ENCODE measurements around the gene NTM. TPM values are rescaled to one million over a fixed set of nuclear protein-coding genes. Genes with fewer than 3 reads are reported as not detected.

Gene NTM
- polyA plus RNA-seq, 4 donors: 0.94 to 3.1 (median 1.4) TPM; not detected in 1

DNA sequence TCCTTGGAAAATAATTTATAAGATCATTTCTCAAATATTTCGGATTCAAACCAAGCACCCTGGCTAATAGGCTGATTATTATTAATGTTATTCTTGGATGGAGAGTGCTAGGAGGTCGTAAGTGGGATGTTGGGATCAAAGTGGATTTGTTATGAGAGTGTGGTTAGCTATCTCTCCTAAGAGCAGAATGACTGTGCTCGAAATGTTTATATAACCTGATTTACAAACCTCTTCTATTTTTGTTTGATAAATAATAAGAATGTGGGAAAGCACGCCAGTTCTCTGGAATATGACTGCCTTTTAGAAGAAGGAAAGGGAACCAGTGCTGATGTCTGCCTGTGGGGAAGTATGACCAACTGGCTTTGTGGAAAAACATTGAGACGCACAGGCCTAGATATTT is 527.5 kb downstream of the NTM start:
- WGBS, 3 donors: 60 to 61% (median 60%) methylated on average over 5 of the region's 5 CpGs
- Histone ChIP-seq H3K4me1 (ENCODE audit: control insufficient read depth in 3 of 3, insufficient read depth in 2 of 3, low read depth in 1 of 3, low read length in 2 of 3) (no peaks in the 10 kb centered on the region), H3K36me3 (ENCODE audit: control insufficient read depth in 3 of 3, insufficient read depth in 2 of 3, low read depth in 1 of 3, low read length in 3 of 3) (no peaks in the 10 kb centered on the region), H3K9me3 (ENCODE audit: control insufficient read depth in 2 of 2, insufficient read depth in 1 of 2, low read depth in 1 of 2, low read length in 1 of 2) (no peaks in the 10 kb centered on the region), H3K27me3 (ENCODE audit: control insufficient read depth in 3 of 3, insufficient read depth in 3 of 3, low read length in 3 of 3) (no peaks in the 10 kb centered on the region), H3K27ac (ENCODE audit: low read depth in 1 of 3, low read length in 2 of 3) (no peak overlapping the region), H3K4me3 (ENCODE audit: low read depth in 1 of 3, low read length in 3 of 3) (no peak overlapping the region)
- FAIRE-seq (no peak), DNase-seq (no peak)

DNA sequence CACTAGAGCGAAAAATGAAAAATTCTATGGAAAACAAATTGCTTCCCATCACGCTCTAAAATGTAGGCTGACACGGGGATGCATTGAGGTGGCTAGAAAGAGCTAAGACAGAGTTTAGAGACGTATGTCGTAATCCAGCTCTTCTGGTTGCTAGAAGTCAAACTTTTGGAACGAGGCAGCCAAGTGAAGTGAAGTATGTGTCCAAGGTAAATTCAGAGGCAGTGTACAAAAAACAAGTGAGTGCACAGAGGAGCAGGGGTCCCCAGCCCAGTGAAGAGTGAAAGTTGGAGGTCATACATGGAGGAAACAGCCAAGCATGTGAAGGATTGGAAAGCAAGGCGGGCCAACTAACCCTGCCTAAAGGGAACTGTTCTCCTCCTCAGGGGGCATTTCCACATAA is 528.5 kb downstream of the NTM start:
- no peaks in the 10 kb centered on the region for H3K9me3 ChIP-seq (ENCODE audit: control insufficient read depth in 2 of 2, insufficient read depth in 1 of 2, low read depth in 1 of 2, low read length in 1 of 2)
- WGBS, 3 donors: 84 to 92% (median 85%) methylated on average over 7 of the region's 7 CpGs
- DNase-seq (no peak), FAIRE-seq (no peak)
- no peaks in the 10 kb centered on the region for H3K4me1 ChIP-seq (ENCODE audit: control insufficient read depth in 3 of 3, insufficient read depth in 2 of 3, low read depth in 1 of 3, low read length in 2 of 3)
- no peak overlapping the region for H3K27ac ChIP-seq (ENCODE audit: low read depth in 1 of 3, low read length in 2 of 3)
- H3K4me3 ChIP-seq (ENCODE audit: low read depth in 1 of 3, low read length in 3 of 3): no peak overlapping the region
- no peaks in the 10 kb centered on the region for H3K36me3 ChIP-seq (ENCODE audit: control insufficient read depth in 3 of 3, insufficient read depth in 2 of 3, low read depth in 1 of 3, low read length in 3 of 3)
- no peaks in the 10 kb centered on the region for H3K27me3 ChIP-seq (ENCODE audit: control insufficient read depth in 3 of 3, insufficient read depth in 3 of 3, low read length in 3 of 3)

DNA sequence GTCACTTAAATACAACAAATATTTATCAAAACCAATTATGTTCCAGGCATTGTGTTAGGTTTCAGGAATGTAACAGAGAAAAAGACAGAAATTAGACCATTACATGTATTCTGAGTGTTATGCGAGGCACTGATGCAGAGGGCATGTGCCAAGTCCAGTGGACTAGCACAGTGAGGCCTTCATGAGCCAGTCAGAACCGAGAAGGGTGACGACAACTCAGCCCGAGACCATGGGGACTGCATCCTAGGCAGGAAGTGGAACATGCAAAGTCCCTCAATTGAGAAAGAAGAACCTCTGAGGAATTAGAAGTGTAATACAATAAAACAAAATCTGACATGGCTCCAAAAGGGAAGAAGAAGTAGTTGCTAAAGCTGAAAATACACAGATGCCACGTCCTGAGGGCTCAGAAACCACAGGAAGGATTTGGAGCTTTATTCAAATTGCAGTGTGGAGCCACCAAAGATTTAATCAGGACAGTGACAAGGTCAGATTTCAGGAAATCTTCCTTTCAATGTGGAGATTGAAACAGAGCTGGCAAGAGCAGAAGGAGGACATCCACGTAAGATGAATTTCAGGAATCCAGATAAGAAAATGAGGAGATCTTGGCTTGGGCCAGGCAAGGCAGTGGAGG is 529.6 kb downstream of the NTM start:
- Histone ChIP-seq H3K36me3 (ENCODE audit: control insufficient read depth in 3 of 3, insufficient read depth in 2 of 3, low read depth in 1 of 3, low read length in 3 of 3) (no peaks in the 10 kb centered on the region), H3K4me3 (ENCODE audit: low read depth in 1 of 3, low read length in 3 of 3) (no peak overlapping the region), H3K27ac (ENCODE audit: low read depth in 1 of 3, low read length in 2 of 3) (no peak overlapping the region), H3K9me3 (ENCODE audit: control insufficient read depth in 2 of 2, insufficient read depth in 1 of 2, low read depth in 1 of 2, low read length in 1 of 2) (no peaks in the 10 kb centered on the region), H3K27me3 (ENCODE audit: control insufficient read depth in 3 of 3, insufficient read depth in 3 of 3, low read length in 3 of 3) (no peaks in the 10 kb centered on the region), H3K4me1 (ENCODE audit: control insufficient read depth in 3 of 3, insufficient read depth in 2 of 3, low read depth in 1 of 3, low read length in 2 of 3) (no peaks in the 10 kb centered on the region)
- 50 to 69% (median 50%) methylated on average over 6 of the region's 6 CpGs for WGBS, 3 donors
- FAIRE-seq (no peak), DNase-seq (no peak)

GRCh38 chr11:131902421-131902820 is 532.0 kb downstream of the NTM start:
- 20 to 38% (median 23%) methylated on average over 1 of the region's 1 CpG for WGBS, 3 donors
- H3K27ac ChIP-seq (ENCODE audit: low read depth in 1 of 3, low read length in 2 of 3): no peak overlapping the region
- H3K9me3 ChIP-seq (ENCODE audit: control insufficient read depth in 2 of 2, insufficient read depth in 1 of 2, low read depth in 1 of 2, low read length in 1 of 2): no peaks in the 10 kb centered on the region
- H3K27me3 ChIP-seq (ENCODE audit: control insufficient read depth in 3 of 3, insufficient read depth in 3 of 3, low read length in 3 of 3): peaks cover 0 to 9% (median 4%) of the 10 kb centered on the region in 3 donors
- no peaks in the 10 kb centered on the region for H3K36me3 ChIP-seq (ENCODE audit: control insufficient read depth in 3 of 3, insufficient read depth in 2 of 3, low read depth in 1 of 3, low read length in 3 of 3)
- no peak for DNase-seq
- FAIRE-seq: no peak
- H3K4me1 ChIP-seq (ENCODE audit: control insufficient read depth in 3 of 3, insufficient read depth in 2 of 3, low read depth in 1 of 3, low read length in 2 of 3): no peaks in the 10 kb centered on the region
- H3K4me3 ChIP-seq (ENCODE audit: low read depth in 1 of 3, low read length in 3 of 3): no peak overlapping the region

DNA sequence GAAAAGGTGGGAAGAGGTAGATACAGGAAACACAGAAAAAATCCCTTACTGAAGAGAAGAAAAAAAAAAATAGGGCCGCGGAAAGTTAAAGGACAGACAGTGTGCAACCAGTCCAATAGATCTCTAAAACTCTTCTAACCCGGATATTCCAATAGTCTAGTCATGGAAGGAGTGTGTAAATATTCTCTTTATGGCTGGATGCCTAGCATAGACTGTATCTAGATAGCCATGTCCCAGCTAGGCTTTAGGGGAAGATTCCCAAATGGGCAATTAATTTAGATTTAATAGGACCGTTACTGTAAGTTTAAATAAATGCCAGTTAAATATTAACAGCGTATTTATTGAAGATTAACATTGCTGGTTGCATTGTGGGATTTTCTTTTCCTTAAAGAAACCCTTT is 532.7 kb downstream of the NTM start:
- Histone ChIP-seq H3K27ac (ENCODE audit: low read depth in 1 of 3, low read length in 2 of 3) (no peak overlapping the region), H3K4me1 (ENCODE audit: control insufficient read depth in 3 of 3, insufficient read depth in 2 of 3, low read depth in 1 of 3, low read length in 2 of 3) (no peaks in the 10 kb centered on the region), H3K27me3 (ENCODE audit: control insufficient read depth in 3 of 3, insufficient read depth in 3 of 3, low read length in 3 of 3) (peaks cover 0 to 12% (median 4%) of the 10 kb centered on the region in 3 donors), H3K9me3 (ENCODE audit: control insufficient read depth in 2 of 2, insufficient read depth in 1 of 2, low read depth in 1 of 2, low read length in 1 of 2) (no peaks in the 10 kb centered on the region), H3K4me3 (ENCODE audit: low read depth in 1 of 3, low read length in 3 of 3) (no peak overlapping the region), H3K36me3 (ENCODE audit: control insufficient read depth in 3 of 3, insufficient read depth in 2 of 3, low read depth in 1 of 3, low read length in 3 of 3) (no peaks in the 10 kb centered on the region)
- FAIRE-seq (no peak), DNase-seq (no peak)
- 46 to 76% (median 68%) methylated on average over 5 of the region's 5 CpGs for WGBS, 3 donors

DNA sequence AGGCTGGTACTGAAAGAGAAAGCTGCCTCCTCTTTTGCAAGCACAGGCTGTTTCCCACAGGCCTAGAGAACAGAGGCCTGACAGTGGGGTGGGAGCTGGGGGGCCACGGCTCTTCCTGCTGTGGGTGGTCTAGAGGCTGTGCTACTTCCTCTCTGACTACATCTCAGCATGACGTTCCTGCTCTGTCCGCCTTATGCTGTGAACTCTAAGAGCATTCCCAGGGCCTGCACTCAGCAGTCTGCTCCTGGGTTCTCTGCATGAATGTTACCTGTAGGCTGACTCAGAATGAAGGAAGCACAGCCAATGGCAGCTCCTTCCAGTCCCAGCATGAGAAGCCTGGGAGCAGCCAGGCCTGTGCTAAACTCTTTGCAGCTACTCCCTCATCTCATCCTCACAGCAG is 534.3 kb downstream of the NTM start:
- no peak overlapping the region for H3K27ac ChIP-seq (ENCODE audit: low read depth in 1 of 3, low read length in 2 of 3)
- H3K4me3 ChIP-seq (ENCODE audit: low read depth in 1 of 3, low read length in 3 of 3): no peak overlapping the region
- H3K9me3 ChIP-seq (ENCODE audit: control insufficient read depth in 2 of 2, insufficient read depth in 1 of 2, low read depth in 1 of 2, low read length in 1 of 2): no peaks in the 10 kb centered on the region
- no peaks in the 10 kb centered on the region for H3K36me3 ChIP-seq (ENCODE audit: control insufficient read depth in 3 of 3, insufficient read depth in 2 of 3, low read depth in 1 of 3, low read length in 3 of 3)
- no peaks in the 10 kb centered on the region for H3K4me1 ChIP-seq (ENCODE audit: control insufficient read depth in 3 of 3, insufficient read depth in 2 of 3, low read depth in 1 of 3, low read length in 2 of 3)
- no peak for FAIRE-seq
- WGBS, 3 donors: 56 to 73% (median 58%) methylated on average over 3 of the region's 3 CpGs
- DNase-seq: no peak
- peaks cover 0 to 25% (median 6%) of the 10 kb centered on the region in 3 donors for H3K27me3 ChIP-seq (ENCODE audit: control insufficient read depth in 3 of 3, insufficient read depth in 3 of 3, low read length in 3 of 3)

GRCh38 chr11:131906963-131907362 is 536.5 kb downstream of the NTM start:
- FAIRE-seq: no peak
- Histone ChIP-seq H3K4me3 (ENCODE audit: low read depth in 1 of 3, low read length in 3 of 3) (no peak overlapping the region), H3K27ac (ENCODE audit: low read depth in 1 of 3, low read length in 2 of 3) (no peak overlapping the region), H3K9me3 (ENCODE audit: control insufficient read depth in 2 of 2, insufficient read depth in 1 of 2, low read depth in 1 of 2, low read length in 1 of 2) (no peaks in the 10 kb centered on the region), H3K36me3 (ENCODE audit: control insufficient read depth in 3 of 3, insufficient read depth in 2 of 3, low read depth in 1 of 3, low read length in 3 of 3) (no peaks in the 10 kb centered on the region), H3K27me3 (ENCODE audit: control insufficient read depth in 3 of 3, insufficient read depth in 3 of 3, low read length in 3 of 3) (peaks cover 12 to 41% (median 12%) of the 10 kb centered on the region in 3 donors), H3K4me1 (ENCODE audit: control insufficient read depth in 3 of 3, insufficient read depth in 2 of 3, low read depth in 1 of 3, low read length in 2 of 3) (no peaks in the 10 kb centered on the region)
- DNase-seq: no peak
- WGBS, 3 donors: 45 to 60% (median 58%) methylated on average over 4 of the region's 4 CpGs

DNA sequence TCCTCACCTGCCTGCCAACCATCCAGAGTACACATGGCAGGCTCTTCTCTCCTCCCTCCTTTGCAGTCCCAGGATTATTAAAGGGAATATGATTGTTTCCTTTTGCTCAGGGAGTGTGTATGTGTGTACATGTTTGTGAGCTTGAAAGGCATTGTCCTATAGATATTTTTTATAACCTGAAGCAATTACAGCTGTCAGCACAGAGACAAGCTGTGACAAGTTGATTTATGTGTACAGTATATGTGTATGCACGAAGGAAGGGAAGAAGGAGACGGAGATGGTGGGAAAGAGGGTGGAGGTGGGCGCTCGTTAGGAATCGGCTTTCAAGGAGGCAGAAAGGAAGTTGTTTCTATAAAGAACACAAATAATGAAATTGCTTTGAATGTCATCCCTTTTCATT is 537.0 kb downstream of the NTM start:
- no peak for DNase-seq
- no peak for FAIRE-seq
- Histone ChIP-seq H3K27ac (ENCODE audit: low read depth in 1 of 3, low read length in 2 of 3) (no peak overlapping the region), H3K27me3 (ENCODE audit: control insufficient read depth in 3 of 3, insufficient read depth in 3 of 3, low read length in 3 of 3) (peaks cover 12 to 45% (median 12%) of the 10 kb centered on the region in 3 donors), H3K4me1 (ENCODE audit: control insufficient read depth in 3 of 3, insufficient read depth in 2 of 3, low read depth in 1 of 3, low read length in 2 of 3) (no peaks in the 10 kb centered on the region), H3K9me3 (ENCODE audit: control insufficient read depth in 2 of 2, insufficient read depth in 1 of 2, low read depth in 1 of 2, low read length in 1 of 2) (no peaks in the 10 kb centered on the region), H3K4me3 (ENCODE audit: low read depth in 1 of 3, low read length in 3 of 3) (no peak overlapping the region), H3K36me3 (ENCODE audit: control insufficient read depth in 3 of 3, insufficient read depth in 2 of 3, low read depth in 1 of 3, low read length in 3 of 3) (no peaks in the 10 kb centered on the region)
- 69 to 81% (median 76%) methylated on average over 5 of the region's 5 CpGs for WGBS, 3 donors

GRCh38 chr11:131908316-131908715 is 537.9 kb downstream of the NTM start:
- H3K4me3 ChIP-seq (ENCODE audit: low read depth in 1 of 3, low read length in 3 of 3): no peak overlapping the region
- no peaks in the 10 kb centered on the region for H3K36me3 ChIP-seq (ENCODE audit: control insufficient read depth in 3 of 3, insufficient read depth in 2 of 3, low read depth in 1 of 3, low read length in 3 of 3)
- no peak for DNase-seq
- H3K9me3 ChIP-seq (ENCODE audit: control insufficient read depth in 2 of 2, insufficient read depth in 1 of 2, low read depth in 1 of 2, low read length in 1 of 2): no peaks in the 10 kb centered on the region
- FAIRE-seq: no peak
- WGBS, 3 donors: 48 to 68% (median 51%) methylated on average over 2 of the region's 2 CpGs
- H3K27ac ChIP-seq (ENCODE audit: low read depth in 1 of 3, low read length in 2 of 3): no peak overlapping the region
- no peaks in the 10 kb centered on the region for H3K4me1 ChIP-seq (ENCODE audit: control insufficient read depth in 3 of 3, insufficient read depth in 2 of 3, low read depth in 1 of 3, low read length in 2 of 3)
- H3K27me3 ChIP-seq (ENCODE audit: control insufficient read depth in 3 of 3, insufficient read depth in 3 of 3, low read length in 3 of 3): peaks cover 12 to 47% (median 12%) of the 10 kb centered on the region in 3 donors

Measured in small intestine (tissue), 7 donors.